MV-4-11 (cell line): ENCODE data around the gene SIGLEC9.
"Not testable (repeated sequence)": the region's sequence is repeated elsewhere in the genome, so short reads cannot be mapped to it uniquely, and the experiment has no call there.

Source experiments
- DNase-seq: peaks from one replicate; lab custom pipeline; 2025; lab: John Stamatoyannopoulos, UW

SIGLEC9 gene

DNA sequence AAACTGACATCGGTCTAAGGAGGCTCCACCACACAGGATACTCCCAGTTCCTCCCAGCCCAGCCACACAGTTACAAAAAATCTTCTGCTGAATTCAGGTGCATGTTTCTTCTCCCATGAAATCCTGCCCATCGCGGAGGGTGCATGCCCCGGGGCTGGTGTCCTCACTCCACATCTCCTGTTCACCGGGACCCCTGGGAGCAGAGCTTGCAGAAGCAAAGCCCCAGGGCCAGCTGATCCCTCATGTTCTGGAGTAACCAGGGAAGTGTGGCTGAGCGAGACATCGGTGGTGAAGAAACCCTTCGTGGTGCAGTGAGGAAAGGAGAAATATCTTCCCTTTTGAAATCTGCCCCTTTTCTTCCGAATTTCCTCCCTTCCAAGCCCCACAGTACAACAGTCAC, 904 bp upstream of the SIGLEC9 start:
- DNase-seq: no peak

DNA sequence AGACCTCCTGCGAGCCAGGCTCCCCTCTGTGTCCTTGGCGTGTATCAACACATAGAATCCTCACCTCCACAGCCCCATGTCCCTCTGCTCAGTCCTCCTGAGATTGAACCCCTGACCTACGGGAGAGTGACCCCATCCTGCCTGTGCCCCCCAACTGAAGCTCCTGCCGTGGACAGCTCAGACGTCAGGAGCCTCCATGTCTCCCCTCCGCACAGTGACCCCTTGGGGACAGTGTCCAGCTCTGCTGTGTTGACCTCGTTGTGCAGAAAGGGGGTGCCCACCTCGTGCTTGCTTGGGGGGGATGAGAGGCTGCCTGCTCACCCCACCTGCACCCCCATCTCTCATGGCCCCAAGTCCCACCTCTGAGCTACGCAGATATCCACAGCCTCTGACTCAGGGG, 490 bp upstream of the SIGLEC9 start:
- DNase-seq: no peak

DNA sequence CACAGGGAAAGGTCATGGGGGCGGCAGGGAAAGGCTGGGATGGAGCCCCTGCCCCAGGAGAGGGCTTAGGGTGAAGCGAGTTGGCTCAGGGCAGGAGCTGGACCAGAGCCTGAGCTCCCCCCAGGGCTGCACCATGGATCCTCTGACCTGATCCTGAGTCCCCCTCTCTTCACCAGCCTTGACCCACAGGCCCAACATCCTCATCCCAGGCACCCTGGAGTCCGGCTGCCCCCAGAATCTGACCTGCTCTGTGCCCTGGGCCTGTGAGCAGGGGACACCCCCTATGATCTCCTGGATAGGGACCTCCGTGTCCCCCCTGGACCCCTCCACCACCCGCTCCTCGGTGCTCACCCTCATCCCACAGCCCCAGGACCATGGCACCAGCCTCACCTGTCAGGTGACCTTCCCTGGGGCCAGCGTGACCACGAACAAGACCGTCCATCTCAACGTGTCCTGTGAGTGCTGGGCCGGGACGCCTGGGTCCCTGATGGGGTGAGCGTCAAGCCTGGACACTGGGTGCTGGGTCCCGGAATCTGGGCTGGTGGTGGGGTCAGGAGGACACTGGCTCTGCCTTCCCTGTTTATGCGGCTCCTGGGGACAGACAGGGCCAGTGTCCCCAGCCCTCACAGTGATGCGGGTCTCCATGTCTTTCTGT, 842 bp downstream of the SIGLEC9 start:
- no peak for DNase-seq

DNA sequence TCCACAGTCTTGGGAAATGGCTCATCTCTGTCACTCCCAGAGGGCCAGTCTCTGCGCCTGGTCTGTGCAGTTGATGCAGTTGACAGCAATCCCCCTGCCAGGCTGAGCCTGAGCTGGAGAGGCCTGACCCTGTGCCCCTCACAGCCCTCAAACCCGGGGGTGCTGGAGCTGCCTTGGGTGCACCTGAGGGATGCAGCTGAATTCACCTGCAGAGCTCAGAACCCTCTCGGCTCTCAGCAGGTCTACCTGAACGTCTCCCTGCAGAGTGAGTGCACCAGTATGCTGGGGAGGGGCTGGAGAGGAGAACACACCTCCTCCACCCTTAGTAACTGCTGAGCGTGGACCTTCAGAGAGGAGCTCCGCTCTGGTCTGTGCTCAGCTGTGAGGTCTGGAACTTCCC, 2.3 kb downstream of the SIGLEC9 start:
- DNase-seq: no peak

DNA sequence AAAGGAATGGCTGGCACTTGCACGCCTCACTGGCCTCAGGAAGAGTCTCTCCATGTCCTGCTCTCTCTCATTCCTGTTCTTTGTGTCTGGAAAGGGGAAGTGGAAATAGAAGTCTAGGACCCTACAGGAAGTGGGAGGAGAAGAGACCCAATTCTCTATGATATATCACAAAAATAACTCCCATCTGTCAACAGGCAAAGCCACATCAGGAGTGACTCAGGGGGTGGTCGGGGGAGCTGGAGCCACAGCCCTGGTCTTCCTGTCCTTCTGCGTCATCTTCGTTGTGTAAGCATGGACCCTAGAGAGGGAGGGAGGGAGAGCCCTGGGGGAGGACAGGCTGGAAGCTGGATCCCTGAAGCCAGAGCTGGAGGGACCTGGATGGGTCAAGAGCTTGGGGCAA, 3.0 kb downstream of the SIGLEC9 start:
- DNase-seq: peak; percentile 100

DNA sequence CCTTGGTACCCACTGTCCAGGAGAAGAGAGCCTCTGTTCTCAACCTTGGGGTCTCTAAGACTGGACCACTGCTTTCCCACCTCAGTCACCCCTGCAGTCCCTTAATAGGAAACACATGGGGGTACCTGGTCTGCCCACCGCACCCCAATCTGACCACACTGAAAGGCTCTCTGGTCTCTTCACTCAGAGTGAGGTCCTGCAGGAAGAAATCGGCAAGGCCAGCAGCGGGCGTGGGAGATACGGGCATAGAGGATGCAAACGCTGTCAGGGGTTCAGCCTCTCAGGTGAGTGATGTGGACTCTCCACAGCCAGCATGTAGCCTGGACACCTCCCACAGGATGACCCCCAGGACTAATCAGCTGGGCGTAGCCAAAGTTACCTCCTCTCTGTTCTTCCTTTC, 3.5 kb downstream of the SIGLEC9 start:
- no peak for DNase-seq

DNA sequence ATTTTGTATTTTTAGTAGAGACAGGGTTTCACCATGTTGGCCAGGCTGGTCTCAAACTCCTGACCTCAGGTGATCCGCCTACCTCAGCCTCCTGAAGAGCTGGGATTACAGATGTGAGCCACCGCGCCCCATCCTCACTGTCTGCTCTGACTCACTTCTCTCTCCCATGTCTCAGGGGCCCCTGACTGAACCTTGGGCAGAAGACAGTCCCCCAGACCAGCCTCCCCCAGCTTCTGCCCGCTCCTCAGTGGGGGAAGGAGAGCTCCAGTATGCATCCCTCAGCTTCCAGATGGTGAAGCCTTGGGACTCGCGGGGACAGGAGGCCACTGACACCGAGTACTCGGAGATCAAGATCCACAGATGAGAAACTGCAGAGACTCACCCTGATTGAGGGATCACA, 5.0 kb downstream of the SIGLEC9 start:
- no peak for DNase-seq

DNA sequence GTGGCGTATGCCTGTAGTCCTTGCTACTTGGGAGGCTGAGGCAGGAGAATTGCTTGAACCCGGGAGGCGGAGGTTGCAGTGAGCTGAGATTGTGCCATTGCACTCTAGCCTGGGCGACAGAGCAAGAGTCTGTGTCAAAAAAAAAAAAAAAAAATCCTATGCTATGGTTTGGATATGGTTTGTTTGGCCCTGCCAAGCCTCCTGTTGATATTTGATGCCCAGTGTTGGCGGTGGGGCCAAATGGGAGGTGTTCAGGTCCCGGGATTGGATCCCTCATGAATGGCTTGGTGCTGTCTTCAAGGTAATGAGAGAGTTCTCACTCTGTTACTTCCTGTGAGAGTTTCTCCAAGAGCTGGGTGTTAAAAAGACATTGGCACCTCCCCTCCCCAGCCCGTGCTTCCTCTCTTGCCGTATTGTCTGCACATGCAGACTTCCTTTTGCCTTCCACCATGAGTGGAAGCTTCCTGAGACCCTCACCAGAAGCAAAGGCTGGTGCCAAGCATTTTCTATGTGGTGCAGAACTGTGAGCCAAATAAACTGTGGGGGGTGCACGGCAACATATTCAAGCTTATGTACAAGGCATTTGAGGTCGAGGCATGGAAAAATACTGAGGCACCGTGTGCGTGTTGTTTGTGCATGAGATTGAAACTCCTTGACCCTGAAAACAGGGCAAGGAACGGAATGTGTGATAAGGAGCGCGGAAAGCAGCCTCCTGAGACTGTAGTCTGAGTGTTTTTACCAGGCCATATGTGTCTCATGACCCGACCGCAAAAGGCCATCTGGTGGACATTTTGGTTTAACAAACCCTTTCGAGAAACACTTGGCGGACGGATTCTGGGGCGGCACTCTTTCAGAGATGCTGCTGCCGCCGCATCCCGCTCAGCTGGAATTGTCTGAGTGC, 7.3 kb downstream of the SIGLEC9 start:
- peak; percentile 83 for DNase-seq

DNA sequence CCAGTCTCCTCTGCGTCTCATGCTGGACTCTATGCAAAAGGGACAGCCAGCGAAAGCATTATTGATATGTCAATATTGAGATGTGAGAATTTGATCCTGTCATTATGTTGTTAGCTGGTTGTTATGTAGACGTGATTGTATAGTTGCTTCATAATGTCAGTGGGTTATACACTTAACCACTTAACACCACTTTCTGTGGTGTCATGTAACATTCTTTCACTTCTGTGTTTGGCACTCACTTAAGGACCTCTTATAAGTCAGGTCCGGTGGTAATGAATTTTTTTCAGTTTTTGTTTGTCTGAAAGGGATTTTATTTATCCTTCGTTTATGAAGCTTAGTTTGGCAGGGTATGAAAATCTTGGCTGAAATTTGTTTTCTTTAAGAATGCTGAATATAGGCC, 10.3 kb downstream of the SIGLEC9 start:
- peak; percentile 97 for DNase-seq

DNA sequence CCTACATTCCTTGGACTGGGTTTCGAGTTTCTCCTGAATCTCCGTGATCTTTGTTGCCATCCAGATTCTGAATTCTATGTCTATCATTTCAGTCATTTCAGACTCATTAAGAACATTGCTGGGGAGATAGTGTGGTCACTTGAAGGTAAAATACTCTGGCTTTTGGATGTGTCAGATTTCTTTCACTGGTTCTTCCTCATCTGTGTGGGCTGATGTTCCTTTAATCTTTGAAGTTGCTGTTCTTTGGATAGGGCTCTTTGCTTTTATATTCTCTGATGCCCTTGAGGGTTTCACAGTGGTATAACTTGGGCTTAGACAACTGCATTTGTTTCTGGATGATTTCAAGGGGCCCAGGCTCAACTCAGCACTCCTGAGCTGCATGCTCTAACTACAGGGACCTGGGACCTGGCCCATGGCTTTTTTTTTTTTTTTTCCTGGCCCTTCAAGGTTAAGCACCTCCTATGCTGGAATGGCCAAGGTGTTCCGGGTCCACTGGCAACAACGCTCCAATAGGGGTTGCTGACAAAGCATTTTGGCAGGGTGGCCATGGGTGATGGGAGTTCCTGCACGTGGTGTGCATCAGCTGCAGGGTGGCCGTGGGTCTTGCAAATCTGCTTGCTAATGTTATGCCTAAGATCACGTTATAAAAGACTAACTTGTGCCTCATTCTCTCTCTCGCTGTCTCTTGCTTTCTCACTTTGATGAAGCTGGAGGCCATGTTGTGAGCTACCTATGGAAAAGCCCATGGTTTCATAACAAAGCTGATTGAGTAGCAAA, 11.5 kb downstream of the SIGLEC9 start:
- DNase-seq: no peak

DNA sequence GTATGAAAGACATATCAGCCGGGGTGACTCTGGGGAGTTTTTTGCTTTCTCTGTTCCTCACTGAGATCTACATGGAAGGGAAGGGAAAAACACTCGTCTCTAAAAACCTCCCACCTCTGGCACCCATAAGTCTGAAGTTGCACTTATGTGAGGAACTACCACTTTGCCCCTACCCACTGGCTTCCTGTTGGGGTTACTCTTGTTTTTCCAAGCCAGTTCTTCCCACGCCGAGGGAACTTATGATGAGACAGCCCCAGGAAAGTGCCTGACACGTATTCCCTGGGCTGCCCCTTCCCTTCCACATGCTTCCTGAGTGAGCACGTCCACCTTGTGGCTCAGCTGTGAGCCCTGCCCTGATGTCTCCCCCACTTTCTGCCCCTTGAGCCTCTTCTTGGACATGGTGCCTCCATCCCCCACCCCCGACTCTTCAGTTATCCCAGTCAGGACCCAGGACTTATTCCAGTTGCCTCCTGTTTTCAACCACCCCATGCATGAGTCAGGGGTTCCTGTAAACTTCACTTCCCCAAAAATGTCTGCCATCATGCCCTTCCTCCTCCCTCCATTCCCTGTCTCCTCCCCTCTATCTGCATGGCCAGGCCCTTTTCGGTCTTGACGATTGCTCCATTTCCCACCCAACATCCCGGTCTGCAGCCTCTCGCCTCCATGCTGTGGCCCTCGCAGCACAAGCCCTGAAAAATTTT, 12.3 kb downstream of the SIGLEC9 start:
- DNase-seq: peak; percentile 95

DNA sequence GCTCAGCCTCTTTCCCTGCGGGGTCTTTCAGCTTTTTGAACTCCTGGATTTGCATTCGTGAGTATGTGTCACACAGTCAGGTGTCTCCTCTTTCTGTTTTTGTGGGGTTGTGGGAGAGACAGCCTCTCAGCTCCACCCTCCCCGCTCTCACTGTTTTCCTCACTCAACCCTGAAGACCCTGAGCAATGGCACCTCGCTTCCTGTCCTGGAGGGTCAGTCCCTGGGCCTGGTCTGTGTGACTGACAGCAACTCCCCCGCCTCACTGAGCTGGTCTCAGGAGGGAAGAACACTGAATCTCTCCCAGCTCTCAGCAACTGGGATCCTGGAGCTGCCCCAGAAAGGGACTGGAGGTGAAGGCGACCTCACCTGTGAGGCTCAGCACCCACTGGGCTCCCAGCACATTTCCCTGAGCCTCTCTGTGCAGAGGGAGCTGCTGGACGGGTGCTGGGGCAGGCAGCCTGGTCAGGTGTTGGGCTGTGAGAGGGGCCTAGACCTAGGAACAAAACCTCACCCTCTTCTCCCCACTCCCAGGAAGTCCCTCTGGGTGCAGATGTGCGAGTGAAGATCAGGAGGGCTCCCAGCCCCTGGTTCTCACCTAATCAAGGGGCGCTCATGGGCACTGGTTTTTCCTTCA, 13.2 kb downstream of the SIGLEC9 start:
- DNase-seq: no peak

DNA sequence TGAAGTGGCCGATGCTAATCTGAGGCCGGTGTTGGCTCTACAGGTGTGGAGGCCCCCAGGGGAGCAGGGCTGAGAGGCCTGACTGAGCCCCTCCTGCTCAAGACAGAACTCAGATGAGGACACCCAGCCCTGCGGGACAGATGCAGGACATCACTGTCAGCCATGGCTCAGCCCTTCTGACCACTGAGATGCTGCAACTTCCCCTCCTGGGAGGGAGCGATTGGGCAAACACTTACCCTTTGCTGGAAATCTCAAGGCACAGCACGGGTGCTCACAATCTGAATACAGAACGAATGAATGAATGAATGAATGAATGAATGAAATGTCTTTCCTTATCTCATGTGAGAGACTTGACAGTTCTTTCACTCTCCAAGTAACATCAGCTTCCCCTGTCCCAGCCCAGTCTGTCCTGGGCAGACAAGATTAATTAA, 13.9 kb downstream of the SIGLEC9 start:
- peak; percentile 95 for DNase-seq

DNA sequence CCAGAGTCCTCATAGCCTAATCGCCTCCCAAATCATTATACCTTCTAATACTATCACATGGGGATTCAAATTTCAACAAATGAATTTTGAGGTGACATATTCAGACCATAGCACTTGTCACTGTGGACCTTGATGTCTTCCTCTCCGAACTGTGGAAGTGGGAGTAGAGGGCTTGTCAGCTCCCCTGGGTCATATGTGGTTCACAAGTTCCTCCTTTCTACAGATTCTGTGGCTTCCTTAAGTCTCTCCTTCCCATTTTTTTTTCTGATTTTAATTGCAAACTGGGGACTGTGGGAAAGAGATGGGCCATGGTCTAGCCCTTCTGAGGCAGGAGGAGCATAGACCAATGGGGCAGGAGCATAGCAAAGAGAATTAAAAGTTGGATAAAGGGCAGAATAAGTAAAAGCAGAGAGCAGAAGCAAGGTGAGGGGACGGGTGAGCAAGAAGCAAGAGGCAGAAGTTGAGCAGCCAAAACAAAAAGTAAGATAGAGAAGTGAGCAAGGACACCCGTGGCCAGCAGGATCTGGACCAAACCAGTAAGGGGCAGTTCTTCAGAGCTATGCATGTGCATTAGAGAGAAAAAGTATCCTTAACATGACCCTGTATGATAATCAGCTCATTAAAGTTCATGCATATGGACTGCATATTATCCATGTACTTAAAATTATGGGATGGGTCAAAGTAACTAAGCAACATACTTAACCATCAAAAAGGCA, 14.8 kb downstream of the SIGLEC9 start:
- peak; percentile 99 for DNase-seq

DNA sequence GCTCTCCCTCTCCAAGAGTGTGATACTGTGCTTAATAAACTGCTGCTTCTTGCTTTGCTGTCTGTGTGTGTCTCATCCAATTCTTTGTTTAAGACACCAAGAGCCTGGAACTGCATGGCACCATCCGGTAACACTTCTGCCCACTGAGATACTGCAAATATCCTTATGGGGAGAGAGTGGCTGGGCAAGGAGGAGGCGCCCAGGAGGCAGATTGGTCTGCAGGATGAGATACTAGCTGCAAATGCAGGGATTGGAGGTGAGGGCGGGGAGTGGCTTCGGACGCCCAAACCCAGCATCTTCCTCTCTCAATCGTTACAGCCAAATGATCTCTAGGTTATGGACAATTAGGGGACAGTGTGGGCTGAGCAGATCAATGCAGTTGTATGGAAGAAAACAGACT, 15.7 kb downstream of the SIGLEC9 start:
- no peak for DNase-seq

DNA sequence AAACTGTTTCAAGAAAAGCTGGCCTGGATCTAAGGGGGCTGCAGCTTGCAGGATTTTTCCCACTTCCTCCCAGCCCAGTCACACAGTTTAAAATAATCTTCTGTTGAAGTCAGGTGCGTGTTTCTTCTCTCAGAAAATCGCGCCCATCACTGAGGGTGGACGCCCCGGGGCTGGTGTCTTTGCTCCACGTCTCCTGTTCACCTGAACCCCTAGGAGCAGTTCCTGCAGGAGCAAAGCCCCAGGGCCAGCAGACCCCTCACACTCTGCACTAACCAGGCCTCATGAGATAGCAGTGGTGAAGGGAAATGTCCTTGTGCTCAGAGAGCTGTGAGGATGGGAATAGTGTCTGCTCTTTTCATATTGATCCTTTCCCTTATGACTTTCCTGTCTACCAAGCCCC, 16.5 kb downstream of the SIGLEC9 start:
- DNase-seq: no peak

DNA sequence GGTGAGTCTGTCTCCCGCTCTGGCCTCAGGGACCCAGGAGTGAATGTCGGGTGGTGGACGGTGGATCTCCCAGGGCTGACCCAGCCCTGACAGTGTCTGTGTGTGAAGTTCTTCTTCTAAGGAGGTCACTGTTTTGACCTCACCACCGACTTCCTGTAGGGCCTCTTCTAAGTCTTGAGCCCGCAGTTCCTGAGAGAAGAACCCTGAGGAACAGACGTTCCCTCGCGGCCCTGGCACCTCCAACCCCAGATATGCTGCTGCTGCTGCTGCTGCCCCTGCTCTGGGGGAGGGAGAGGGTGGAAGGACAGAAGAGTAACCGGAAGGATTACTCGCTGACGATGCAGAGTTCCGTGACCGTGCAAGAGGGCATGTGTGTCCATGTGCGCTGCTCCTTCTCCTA, 17.4 kb downstream of the SIGLEC9 start, which contains the start of gene SIGLEC7:
Gene SIGLEC7 (plus strand): TSS at position 183 of the 400 bp plus-strand sequence. CDS start 69 bp downstream, at position 252.
- DNase-seq: peak; percentile 81

DNA sequence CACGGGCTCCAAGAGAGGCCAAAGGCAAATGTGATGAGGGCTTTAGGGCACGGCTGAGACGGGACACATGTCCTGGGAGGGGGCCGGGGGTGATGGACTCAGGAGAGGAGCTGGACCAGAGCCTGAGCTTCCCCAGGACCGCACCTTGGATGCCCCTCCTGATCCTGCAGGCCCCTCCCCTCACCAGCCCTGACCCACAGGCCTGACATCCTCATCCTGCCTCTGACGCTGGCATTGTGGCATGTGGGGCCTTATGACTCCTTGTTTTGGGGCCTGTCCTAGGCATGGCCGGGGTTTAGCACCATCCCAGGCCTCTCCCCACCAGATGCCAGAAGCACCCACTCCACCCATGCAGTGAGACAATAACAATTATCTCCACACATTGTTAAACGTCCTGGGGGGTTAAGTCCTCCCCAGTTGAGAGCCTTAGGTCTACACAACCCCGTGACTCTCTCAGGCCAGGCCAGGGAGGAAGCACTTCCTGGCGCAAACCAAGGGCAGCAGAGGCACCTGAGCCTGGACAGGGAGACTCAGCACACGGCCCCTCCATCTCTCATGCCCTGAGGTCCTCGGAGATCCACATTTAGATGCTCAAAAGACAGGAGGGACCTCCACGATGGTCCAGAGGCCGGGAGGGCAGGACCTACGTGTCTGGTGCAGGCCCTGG, 18.2 kb downstream of the SIGLEC9 start:
- not testable (repeated sequence) for DNase-seq

DNA sequence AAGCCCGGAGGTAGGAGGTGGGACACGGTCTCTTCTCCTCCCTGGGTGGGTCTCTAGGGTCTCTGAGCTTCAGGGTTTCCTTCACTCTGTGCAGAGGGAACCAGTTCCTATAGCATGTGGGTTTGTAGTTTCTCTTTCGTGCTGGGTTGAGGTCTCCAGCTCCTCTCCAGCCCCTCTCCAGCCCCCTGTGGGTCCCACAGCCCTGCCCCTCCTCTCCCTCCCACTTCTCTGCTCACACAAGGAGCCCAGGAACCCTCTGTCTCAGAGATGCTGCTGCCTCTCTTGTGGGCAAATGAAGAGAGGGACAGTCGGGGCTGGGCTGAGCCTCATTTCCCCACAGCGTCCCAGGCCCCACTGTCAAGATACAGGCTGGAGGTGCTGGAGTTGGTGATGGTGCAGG, 18.8 kb downstream of the SIGLEC9 start:
- DNase-seq: no peak

DNA sequence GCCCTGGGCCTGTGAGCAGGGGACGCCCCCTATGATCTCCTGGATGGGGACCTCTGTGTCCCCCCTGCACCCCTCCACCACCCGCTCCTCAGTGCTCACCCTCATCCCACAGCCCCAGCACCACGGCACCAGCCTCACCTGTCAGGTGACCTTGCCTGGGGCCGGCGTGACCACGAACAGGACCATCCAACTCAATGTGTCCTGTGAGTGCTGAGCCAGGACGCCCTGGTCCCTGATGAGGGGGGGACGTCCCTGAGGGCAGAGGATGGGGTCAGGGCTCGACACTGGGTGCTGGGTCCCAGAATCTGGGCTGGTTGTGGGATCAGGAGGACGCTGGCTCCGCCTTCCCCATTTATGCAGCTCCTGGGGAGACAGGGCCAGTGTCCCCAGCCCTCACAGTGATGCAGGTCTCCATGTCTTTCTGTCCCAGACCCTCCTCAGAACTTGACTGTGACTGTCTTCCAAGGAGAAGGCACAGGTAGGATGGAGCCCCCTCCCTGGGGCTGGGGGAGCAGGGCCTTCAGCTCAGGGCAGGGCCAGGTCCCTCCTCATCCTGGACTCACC, 19.9 kb downstream of the SIGLEC9 start:
- no peak for DNase-seq
